Keratinocyte (primary cell): ENCODE data around the gene P2RY12. TPM values are rescaled to one million over a fixed set of nuclear protein-coding genes. Genes with fewer than 3 reads are reported as not detected.

ENCODE experiments used
- DNase-seq: peaks from one replicate; pipeline ENCODE4 v3.0.0-alpha.2; 2011; ENCODE audit warnings: low read depth, missing footprints, low spot score
- FAIRE-seq: peaks from 2 replicates; lab custom pipeline; 2011; peaks lifted over from hg19 to GRCh38; lab: Jason Lieb, UNC
- H2AFZ ChIP-seq: 2 replicates; pipeline ENCODE4 v1.6.0; 2012; ENCODE audit warnings: low read length, control low read depth, inconsistent platforms; ENCODE audit not compliant: control insufficient read depth
- H3K27ac ChIP-seq: 2 replicates; pipeline ENCODE4 v1.5.1; 2011; ENCODE audit warnings: low read length; ENCODE audit not compliant: control insufficient read depth, insufficient read depth
- H3K27me3 ChIP-seq: 3 replicates; pipeline ENCODE4 v1.6.0; 2011; ENCODE audit warnings: low read length; ENCODE audit not compliant: control insufficient read depth, insufficient read depth; ENCODE audit errors: extremely low read depth
- H3K36me3 ChIP-seq, 2 experiments: 2 replicates in 1 of 2; 3 replicates in 1 of 2; pipeline ENCODE4 v1.5.1; 2011; ENCODE audit warnings: low read length in 2 of 2, mild to moderate bottlenecking in 1 of 2; ENCODE audit not compliant: control insufficient read depth in 2 of 2, insufficient read depth in 2 of 2; ENCODE audit errors: extremely low read depth in 1 of 2
- H3K4me1 ChIP-seq: 3 replicates; pipeline ENCODE4 v1.5.1; 2011; ENCODE audit warnings: low read length; ENCODE audit not compliant: control insufficient read depth, insufficient read depth; ENCODE audit errors: extremely low read depth
- H3K4me2 ChIP-seq: 3 replicates; pipeline ENCODE4 v1.6.0; 2011; ENCODE audit warnings: low read depth, low read length; ENCODE audit not compliant: control insufficient read depth, insufficient read depth; ENCODE audit errors: extremely low read depth
- H3K4me3 ChIP-seq, 3 experiments: fragments of 200-600 bp in 1 of 3; sonication (generic) in 1 of 3; 2 replicates in 2 of 3; 3 replicates in 1 of 3; pipeline ENCODE4 v1.5.1; 2011 to 2016; ENCODE audit warnings: low read length in 3 of 3, mild to moderate bottlenecking in 3 of 3, control low read depth in 2 of 3, inconsistent platforms in 1 of 3, low read depth in 1 of 3, mixed read lengths in 1 of 3, mixed run types in 1 of 3, moderate library complexity in 1 of 3; ENCODE audit not compliant: control insufficient read depth in 2 of 3, insufficient read depth in 2 of 3; ENCODE audit errors: extremely low read depth in 1 of 3
- H3K79me2 ChIP-seq: 2 replicates; pipeline ENCODE4 v1.6.0; 2012; ENCODE audit warnings: low read length; ENCODE audit not compliant: control insufficient read depth, insufficient read depth
- H3K9ac ChIP-seq: 3 replicates; pipeline ENCODE4 v1.6.0; 2011; ENCODE audit warnings: low read length; ENCODE audit not compliant: control insufficient read depth, insufficient read depth; ENCODE audit errors: extremely low read depth
- H3K9me1 ChIP-seq: 3 replicates; pipeline ENCODE4 v1.6.0; 2011; ENCODE audit warnings: low read length; ENCODE audit not compliant: control insufficient read depth, insufficient read depth; ENCODE audit errors: extremely low read depth
- H3K9me3 ChIP-seq: 2 replicates; pipeline ENCODE4 v1.5.1; 2012; ENCODE audit warnings: low read depth, low read length; ENCODE audit not compliant: control insufficient read depth
- H4K20me1 ChIP-seq: 3 replicates; pipeline ENCODE4 v1.6.0; 2011; ENCODE audit warnings: low read length; ENCODE audit not compliant: control insufficient read depth, insufficient read depth; ENCODE audit errors: extremely low read depth
- EZH2 ChIP-seq: IDR thresholded peaks from one replicate; pipeline ENCODE4 v1.6.1; 2012; ENCODE audit warnings: inconsistent platforms, mild to moderate bottlenecking, low read length, moderate library complexity
- dilution Hi-C: fragments of 300-500 bp; cut with MboI; formaldehyde crosslinking; loops from one replicate; pipeline ENCODE4 v1.7.0; 2020; ENCODE audit warnings: low sequenced_read_pairs; ENCODE audit not compliant: extremely low pct_ligation_motif_present
- polyA plus RNA-seq, 5 experiments: library from polyadenylated mRNA; depleted of rRNA in 3 of 5; stranded (reverse) in 3 of 5; stranded (forward) in 1 of 5; unstranded in 1 of 5; fragments of >200 nt; gene quantifications; 1 replicate in 1 of 5; 2 replicates in 3 of 5; 3 replicates in 1 of 5; pipeline versions ENCODE4 v1.2.1 to v1.2.3, GENCODE V29; 2011 to 2012; ENCODE audit warnings: missing spikeins in 2 of 5, low read depth in 1 of 5, low replicate concordance in 1 of 5
- TF ChIP-seq, protein P1 (sequence below), 3 experiments: IDR thresholded peaks in 1 of 3; conservative IDR thresholded peaks in 1 of 3; optimal IDR thresholded peaks in 1 of 3; 2 replicates in 2 of 3; 3 replicates in 1 of 3; pipeline versions ENCODE3 to v1.5.1; 2011; ENCODE audit warnings: low read length in 3 of 3, mild to moderate bottlenecking in 3 of 3, moderate library complexity in 2 of 3, control low read depth in 1 of 3, inconsistent platforms in 1 of 3; ENCODE audit not compliant: insufficient read depth in 2 of 3; ENCODE audit errors: extremely low read depth in 1 of 3

P2RY12 gene
- polyA plus RNA-seq, 1 donor (not counting 4 experiments of a cell fraction or from before 2014, with no cell fraction given): not detected

DNA sequence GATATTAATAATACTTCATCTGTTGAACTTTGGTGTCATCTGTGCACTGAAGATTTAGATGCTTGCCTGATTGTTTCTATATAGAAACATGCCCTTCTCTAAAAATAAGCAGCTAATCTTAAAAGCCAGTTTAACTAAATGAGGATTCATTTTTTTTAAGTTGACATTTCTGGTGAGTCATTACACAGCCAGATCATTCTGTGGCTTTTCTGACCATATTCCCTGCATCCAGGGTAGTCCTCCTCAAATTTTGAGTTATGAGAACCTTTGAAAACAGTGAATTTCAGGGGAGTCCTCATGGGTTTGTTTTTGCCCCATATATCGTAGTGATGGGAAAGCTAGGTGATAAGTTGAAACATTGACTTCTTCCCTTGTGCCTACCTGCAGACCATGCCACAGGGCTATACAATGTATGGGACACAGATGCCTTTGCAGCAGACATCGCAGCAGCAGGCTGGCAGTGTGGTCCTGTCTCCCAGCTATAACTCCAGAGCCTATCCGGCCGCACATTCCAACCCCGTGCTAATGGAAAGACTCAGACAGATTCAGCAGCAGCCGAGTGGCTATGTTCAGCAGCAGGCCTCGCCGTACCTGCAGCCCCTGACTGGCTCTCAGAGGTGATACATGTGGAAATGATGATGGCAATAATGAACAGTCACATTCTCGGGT lies 26.5 kb upstream of the P2RY12 start:
- no peaks in the 10 kb centered on the region for H3K27me3 ChIP-seq
- no peaks in the 10 kb centered on the region for H3K9me3 ChIP-seq
- no peaks in the 10 kb centered on the region for H4K20me1 ChIP-seq
- no peaks in the 10 kb centered on the region for H3K9me1 ChIP-seq
- H3K4me2 ChIP-seq: no peak overlapping the region
- H3K9ac ChIP-seq: no peak overlapping the region
- no peak overlapping the region for H3K4me3 ChIP-seq
- TF ChIP-seq EZH2: no peak
- TF ChIP-seq, protein P1, sequence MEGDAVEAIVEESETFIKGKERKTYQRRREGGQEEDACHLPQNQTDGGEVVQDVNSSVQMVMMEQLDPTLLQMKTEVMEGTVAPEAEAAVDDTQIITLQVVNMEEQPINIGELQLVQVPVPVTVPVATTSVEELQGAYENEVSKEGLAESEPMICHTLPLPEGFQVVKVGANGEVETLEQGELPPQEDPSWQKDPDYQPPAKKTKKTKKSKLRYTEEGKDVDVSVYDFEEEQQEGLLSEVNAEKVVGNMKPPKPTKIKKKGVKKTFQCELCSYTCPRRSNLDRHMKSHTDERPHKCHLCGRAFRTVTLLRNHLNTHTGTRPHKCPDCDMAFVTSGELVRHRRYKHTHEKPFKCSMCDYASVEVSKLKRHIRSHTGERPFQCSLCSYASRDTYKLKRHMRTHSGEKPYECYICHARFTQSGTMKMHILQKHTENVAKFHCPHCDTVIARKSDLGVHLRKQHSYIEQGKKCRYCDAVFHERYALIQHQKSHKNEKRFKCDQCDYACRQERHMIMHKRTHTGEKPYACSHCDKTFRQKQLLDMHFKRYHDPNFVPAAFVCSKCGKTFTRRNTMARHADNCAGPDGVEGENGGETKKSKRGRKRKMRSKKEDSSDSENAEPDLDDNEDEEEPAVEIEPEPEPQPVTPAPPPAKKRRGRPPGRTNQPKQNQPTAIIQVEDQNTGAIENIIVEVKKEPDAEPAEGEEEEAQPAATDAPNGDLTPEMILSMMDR (optimal IDR thresholded peaks at IDR 0.05 in 1 of 3, IDR thresholded peaks at IDR 0.05 in 1 of 3, conservative IDR thresholded peaks at IDR 0.05 in 1 of 3; ENCODE audit: extremely low read depth in 1 of 3, insufficient read depth in 2 of 3, low read length in 3 of 3): no peak
- dilution Hi-C loops: no loop called here
- no peak for DNase-seq
- no peaks in the 10 kb centered on the region for H3K36me3 ChIP-seq
- FAIRE-seq: no peak
- H3K4me1 ChIP-seq: no peaks in the 10 kb centered on the region
- no peak overlapping the region for H2AFZ ChIP-seq
- no peak overlapping the region for H3K27ac ChIP-seq
- no peaks in the 10 kb centered on the region for H3K79me2 ChIP-seq

DNA sequence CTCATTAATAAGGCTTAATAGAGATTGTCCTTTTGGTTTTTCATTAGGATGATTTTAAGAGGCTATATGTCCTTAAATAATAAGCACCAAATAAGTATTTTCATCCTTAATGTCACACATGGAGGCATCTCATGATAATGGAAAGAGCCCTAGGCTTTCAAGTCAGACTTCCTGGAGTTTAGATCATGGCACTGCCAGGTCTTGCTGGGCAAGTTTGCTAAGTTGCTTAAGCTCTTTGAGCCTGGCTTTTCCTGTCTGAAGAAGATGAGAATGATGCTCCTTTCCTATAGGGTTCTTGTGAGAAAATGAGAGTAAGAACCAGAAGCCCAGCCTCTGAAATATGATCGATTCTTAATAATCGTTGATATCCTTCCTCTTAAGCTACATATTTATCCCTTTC lies 23.4 kb upstream of the P2RY12 start:
- H3K79me2 ChIP-seq: no peaks in the 10 kb centered on the region
- H3K27me3 ChIP-seq: no peaks in the 10 kb centered on the region
- H3K9ac ChIP-seq: no peak overlapping the region
- no peak for DNase-seq
- H3K9me1 ChIP-seq: no peaks in the 10 kb centered on the region
- no peak overlapping the region for H3K27ac ChIP-seq
- no peak for TF ChIP-seq EZH2
- TF ChIP-seq, protein P1 (optimal IDR thresholded peaks at IDR 0.05 in 1 of 3, IDR thresholded peaks at IDR 0.05 in 1 of 3, conservative IDR thresholded peaks at IDR 0.05 in 1 of 3; ENCODE audit: extremely low read depth in 1 of 3, insufficient read depth in 2 of 3, low read length in 3 of 3): no peak
- dilution Hi-C loops: no loop called here
- no peak overlapping the region for H3K4me3 ChIP-seq
- no peak for FAIRE-seq
- H3K4me1 ChIP-seq: peaks cover 9% of the 10 kb centered on the region
- no peak overlapping the region for H3K4me2 ChIP-seq
- H3K9me3 ChIP-seq: no peaks in the 10 kb centered on the region
- no peaks in the 10 kb centered on the region for H4K20me1 ChIP-seq
- H2AFZ ChIP-seq: no peak overlapping the region
- H3K36me3 ChIP-seq: no peaks in the 10 kb centered on the region
